Tongue (tissue), 2 donors: ENCODE results near the gene TBCB. TPM values are rescaled to one million over a fixed set of nuclear protein-coding genes. Genes with fewer than 3 reads are reported as not detected.
A peak's percentile ranks its signal among the peaks of the same experiment; 100 is the strongest.

Source experiments
- DNase-seq: peaks from one replicate; pipeline ENCODE4 v3.0.0-alpha.2; 2015
- total RNA-seq: library from RNA; depleted of rRNA; stranded (reverse); fragments of >200 nt; gene quantifications from one replicate; pipeline ENCODE4 v1.2.3, GENCODE V29; 2014

Gene TBCB
- total RNA-seq, 1 donor from 2014 or later = 139 TPM

DNA sequence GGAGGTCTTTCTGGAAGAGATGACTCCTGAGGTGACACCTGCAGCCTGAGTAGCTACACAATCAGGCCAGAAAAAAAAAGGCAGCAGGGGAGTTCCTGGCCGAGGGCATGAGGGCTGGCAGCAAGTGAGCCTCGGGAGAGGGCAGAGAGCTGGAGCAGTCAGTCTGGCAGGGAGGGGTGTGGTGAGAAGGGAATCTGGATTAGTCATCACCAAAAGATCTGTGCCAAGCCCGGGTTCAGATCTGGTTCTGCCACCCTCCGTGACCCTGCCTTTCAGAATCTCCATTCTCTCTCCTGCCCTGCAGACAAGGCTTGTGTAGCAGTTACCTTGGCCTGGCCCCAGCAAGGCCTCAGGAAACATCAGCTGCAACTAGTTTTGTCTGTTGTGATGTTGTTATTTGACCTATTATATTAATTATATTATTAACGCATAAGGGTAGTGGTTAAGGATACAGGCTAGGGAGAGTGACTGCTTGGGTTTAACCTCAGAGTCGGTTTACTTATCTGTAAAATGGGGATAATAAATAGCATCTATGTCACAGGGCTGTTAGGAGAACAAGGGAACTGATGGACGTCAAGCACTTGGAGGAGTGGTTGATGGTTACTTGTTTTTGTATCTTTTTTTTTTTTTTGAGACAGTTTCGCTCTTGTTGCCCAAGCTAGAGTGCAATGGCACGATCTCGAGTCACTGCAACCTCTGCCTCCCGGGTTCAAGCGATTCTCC, 21.9 kb downstream of the TBCB start:
- DNase-seq = peak; percentile 42

DNA sequence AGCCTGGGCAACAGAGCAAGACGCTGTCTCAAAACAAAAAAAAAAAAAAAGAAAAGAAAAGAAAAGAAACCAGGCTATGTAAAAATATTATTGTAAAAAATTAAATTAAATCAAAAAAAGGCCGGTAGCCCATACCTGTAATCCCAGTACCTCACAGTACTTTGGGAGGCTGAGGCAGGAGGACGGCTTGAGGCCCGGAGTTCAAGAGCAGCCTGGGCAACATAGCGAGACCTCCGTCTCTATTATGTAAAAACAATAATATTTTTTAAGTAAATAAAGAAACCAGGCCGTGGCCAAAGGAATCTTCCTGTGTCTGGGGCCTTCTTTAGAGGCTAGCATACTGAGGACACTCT, 23.8 kb downstream of the TBCB start:
- no peak for DNase-seq

DNA sequence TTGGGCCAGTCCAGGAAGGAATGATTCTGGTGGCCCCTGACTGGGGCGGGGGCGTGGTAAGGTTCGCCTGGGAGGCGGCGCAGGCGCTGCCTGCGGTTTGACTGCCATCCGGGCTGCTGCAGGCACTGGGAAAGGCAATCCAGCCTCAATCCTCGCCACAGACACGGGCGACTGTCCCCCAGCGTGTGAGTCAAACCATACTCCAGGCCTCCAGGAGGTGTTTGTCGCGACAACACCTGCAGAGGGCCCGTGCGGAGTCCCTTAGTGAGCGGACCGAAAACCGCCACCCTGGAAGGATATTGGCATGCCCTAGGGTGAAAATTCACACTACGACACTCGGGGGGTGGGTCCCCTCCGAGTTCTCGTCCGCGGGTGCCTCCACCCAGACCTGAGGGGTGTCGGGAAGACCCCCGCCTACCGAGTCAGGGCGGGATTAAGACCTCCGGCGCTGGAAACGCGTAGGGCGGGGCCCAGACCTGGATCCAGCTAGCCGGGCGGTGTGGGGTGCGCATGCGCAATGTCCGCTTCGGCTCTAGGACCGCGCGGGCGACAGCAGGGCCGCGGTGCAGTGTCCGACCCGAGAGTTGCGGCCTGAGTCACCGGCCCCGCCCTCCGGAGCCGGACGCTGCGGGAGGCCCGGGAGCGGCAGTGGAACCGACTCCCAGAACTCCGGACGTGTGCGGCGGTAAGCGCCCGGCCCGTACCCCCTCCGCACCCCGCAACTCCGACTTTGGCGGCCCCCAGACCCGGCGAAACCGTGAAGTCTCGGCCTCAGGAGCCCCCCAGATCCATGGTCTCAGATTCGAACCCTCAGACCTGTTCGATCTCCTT, 24.4 kb downstream of the TBCB start, which contains the start of gene CAPNS1:
CAPNS1 (plus strand) TSS at position 594 of the 831 bp plus-strand sequence. CDS start 946 bp downstream, outside the sequence.
- peak; percentile 99 for DNase-seq

DNA sequence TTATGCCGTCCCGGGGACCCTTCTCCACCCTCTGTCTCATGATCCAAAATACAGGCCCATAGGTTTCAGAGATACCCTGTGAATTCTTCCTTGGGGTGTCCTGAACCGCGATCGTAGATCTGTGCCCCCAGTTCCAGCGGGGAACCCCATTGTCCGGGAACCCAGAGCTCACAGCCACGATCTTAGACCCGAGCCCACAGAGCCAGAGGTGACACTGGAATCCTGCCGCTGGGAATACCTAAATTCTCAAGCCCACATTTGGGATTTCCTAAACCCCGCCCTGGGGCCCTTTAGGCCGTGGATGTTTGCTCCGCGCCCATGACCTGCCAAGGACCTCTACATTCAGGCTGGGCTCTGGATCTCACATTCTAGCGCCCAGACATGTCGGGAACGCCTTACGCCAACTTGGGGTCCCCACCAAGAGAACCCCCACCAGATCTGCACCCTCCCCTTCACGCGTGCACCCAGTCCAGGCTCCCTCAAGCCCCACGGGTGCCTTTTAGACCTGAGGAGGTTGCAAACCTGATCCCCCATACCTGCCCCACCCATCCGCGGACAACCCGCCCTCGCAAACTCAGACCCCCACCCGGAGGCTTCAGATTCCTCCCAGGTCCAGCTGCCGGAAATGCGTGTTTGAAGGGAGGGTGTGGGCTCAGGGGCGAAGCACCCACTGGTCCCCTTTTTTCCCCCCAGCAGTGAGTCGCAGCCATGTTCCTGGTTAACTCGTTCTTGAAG, 25.2 kb downstream of the TBCB start:
- peak; percentile 85 for DNase-seq

DNA sequence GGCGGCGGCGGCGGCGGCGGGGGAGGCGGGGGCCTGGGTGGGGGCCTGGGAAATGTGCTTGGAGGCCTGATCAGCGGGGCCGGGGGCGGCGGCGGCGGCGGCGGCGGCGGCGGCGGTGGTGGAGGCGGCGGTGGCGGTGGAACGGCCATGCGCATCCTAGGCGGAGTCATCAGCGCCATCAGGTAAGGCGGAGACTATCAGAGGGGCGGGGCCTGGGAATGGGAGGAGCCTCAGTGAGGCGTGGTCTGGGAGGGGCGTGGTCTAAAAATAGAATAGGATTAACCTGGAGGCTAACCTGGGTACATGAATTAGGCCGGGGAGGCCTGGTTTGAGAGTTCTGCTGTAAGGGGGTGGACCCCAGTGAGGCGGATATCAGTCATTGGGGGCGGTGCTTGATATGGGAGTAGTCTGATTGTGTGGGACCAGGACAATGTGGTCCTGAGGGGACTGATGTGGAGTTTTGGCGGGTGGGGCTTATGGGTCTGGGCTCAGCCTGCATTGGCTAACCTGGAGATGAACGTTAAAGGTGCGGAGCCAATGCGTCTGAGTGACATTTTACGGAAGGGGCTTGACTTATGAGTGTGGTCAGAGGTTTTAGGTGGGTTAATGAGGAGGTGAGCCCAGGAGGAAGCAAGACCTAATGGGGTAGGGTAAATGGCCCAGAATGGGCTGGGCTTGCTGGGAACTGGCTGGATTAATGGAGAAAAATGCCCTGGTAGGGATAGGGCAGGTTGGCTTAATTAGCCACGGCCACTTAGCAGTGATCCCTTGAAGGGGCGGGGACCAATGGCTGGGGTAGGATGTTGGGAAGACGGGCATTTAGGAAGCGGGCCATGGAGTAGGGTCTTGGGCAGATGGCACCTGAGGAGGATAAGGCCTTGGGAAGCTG, 26.0 kb downstream of the TBCB start:
- DNase-seq = peak; percentile 89

DNA sequence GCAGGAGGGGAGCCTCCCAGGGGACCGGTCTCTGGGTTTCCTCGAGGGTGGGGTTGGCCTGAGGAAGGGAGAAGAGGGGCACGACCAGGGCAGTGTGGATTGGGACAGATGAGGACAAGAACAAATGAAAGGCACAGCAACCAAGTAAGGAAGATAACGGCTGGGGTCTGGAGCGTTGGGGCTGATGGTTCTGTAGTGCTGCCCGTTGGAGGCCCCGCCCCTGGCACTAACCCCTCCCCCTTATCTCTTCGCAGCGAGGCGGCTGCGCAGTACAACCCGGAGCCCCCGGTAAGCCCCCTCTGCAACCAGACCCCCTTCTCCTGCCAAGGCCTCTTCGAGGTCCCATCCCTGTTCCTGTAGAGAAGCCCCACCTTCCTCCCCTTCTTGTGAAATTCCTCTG, 26.8 kb downstream of the TBCB start:
- DNase-seq = no peak

DNA sequence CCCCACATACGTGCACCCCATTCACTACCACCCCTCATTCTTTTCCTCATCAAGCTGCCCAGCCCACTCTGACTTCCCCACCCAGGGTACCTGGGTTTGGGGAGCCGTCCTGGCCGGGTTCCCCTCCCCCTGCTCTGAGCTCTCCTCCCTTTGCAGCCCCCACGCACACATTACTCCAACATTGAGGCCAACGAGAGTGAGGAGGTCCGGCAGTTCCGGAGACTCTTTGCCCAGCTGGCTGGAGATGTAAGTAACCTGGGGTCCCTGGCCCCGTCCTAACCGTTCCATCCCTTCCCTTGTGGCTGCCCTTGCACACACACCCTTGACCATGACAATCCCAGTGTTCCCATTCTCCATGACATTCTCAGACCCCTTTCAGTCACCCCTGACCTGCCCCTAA, 27.2 kb downstream of the TBCB start:
- no peak for DNase-seq

DNA sequence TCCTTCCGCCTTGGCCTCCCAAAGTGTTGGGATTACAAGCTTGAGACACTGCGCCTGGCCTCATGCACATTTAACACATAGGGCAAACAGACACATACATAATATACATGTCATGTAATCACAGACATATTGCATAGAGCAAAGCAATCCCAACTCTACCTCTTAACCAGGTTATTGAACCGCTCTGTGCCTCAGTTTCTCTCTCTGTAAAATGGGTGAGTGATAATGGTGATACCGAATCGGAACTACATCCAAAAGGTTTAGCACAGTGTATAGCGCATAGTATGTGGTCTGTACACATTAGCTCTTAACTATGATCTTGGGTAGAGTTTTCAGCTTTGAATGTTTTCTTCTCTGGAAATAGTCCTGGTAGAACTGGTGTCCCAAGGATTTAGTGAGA, 29.4 kb downstream of the TBCB start:
- no peak for DNase-seq

DNA sequence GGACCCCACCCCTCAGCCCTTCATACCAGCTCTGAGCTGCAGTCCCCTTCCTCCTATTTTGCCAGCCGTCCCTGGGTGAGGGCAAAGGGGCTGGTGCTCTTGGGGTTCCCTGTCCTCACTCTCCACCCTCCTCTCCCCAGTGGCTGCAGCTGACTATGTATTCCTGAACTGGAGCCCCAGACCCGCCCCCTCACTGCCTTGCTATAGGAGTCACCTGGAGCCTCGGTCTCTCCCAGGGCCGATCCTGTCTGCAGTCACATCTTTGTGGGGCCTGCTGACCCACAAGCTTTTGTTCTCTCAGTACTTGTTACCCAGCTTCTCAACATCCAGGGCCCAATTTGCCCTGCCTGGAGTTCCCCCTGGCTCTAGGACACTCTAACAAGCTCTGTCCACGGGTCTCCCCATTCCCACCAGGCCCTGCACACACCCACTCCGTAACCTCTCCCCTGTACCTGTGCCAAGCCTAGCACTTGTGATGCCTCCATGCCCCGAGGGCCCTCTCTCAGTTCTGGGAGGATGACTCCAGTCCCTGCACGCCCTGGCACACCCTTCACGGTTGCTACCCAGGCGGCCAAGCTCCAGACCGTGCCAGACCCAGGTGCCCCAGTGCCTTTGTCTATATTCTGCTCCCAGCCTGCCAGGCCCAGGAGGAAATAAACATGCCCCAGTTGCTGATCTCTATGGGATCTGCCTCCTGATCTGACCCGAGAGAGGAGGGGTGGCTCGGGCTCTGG, 34.6 kb downstream of the TBCB start:
- peak; percentile 28 for DNase-seq

DNA sequence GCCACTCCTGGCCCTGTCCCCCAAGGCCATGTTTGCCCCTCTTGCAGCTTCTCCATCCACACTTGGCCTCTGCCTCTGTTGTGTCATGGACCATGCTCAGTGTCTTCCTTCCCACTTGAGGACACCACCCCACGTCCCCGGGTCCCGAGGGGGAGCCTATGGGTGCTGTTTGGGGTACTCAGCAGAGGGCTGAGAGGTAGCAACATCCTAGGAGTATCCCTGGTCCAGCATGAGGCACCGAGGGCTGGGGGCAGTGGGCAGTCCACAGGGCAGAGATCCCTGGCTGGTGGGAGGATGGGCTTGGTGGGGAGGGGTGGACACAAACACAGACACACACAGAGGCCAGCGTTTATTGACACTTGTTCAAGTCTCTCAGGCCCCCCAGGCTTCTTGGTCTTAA, 35.3 kb downstream of the TBCB start:
- DNase-seq = no peak

DNA sequence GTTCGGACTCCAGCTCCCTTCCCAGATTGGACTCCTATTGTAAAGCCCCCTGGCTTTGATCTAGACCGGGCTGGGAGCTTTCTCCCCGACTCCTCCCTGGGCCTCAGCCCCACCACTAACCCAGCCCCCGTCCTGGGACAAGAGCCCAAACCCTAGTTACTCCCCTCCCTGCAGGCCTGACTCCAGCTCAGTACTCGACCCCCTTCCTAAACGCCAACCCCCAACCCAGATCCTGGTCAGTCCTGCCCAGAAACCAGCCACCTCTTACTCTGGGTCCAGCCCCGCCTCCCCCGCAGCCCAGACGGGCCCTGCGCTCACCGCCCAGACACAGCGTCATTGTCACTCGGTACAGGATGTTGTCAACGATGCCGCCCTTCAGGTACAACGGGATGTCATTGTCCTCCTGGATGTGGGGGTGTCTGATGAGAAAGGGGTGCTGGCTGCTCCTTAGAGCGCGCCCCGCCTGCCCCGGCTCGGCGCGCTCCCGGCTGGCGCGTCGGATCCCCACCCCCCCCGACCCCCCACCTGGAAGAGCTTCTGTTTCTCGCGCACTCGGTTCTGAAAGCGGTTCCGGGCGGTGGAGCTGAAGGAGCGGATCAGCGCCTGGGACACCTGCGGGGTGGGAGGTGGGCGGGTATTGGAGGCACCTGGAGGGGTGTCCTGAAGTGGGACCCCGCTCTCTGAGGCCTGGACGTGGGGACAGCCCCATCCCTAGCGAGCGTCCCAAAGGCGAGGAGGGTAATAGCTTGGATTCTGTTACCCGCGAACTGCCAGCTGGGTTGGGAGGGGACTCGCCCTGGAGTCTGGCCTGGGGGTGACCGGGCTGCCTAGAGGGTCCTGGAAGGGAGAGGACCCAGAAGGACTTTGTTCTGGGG, 36.1 kb downstream of the TBCB start:
- peak; percentile 78 for DNase-seq

DNA sequence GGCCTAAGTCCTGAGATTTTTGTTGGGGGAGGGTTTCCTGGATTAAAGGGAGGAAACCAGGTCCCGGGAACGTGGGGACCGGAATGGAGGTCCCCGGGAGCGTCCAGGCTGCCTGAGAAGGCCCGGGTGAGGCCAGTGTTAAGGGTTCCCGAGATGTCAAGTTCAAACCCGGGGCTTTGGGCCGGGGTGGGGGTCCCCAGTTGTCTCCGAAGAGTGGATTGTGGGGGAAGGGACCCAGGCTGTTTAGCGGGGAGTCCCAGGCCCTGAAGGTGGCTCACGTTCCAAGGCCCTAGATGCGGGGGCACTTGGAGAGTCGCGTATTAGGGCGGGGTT, 36.7 kb downstream of the TBCB start:
- no peak for DNase-seq

DNA sequence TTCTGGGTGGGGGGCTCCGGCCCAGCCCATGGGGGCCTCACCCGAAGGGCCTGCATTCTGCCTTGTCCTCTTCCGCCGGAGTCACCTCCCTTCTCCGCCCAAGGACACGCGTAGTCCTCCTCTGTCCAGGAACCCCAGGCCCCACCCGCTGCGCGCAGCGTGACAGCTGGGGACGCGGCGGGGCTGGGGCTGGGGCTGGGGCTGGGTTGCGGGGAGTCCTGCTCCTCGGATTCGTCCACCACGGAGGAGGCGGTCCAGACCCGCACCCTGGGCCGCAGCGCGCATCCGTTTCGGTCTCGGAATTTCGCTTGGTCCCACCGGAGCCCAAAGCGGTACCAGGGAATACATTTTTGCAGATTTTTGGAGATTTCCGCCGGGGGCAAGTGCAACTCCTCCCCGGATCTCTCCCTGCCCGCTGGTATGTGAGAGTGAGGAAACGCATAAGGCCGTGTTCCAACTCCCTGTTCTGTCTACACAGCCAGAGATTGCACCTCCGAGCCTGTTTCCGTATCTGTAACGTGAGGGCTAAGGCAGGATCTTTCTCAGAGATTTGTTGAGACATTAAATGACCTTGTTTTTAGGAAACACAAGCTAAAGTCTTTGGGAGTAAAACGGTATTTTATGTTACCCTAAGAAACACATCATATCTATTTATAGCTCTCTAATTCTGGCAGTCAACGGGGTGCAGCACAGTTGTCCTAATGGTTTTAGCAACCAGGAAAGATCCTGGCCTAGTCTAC, 37.3 kb downstream of the TBCB start, which contains the start of gene COX7A1:
COX7A1 (minus strand) TSS at position 96 of the 740 bp plus-strand sequence; CDS start at position 56, 40 bp downstream.
- DNase-seq = peak; percentile 91

DNA sequence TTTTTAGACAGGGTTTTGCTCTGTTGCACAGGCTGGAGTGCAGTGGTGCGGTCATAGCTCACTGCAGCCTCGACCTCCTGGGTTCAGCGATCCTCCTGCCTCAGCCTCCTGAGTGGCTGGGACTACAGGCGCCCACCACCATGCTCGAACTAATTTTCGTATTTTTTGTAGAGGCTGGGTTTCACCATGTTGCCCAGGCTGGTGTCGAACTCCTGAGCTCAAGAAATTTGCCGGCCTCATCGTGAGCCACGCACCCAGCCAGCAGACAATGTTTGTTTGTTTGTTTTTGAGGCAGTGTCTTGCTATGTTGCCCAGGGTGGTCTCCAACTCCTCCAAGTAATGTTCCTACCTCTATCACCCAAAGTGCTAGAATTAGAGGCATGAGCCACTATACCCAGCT, 37.9 kb downstream of the TBCB start:
- DNase-seq = no peak

DNA sequence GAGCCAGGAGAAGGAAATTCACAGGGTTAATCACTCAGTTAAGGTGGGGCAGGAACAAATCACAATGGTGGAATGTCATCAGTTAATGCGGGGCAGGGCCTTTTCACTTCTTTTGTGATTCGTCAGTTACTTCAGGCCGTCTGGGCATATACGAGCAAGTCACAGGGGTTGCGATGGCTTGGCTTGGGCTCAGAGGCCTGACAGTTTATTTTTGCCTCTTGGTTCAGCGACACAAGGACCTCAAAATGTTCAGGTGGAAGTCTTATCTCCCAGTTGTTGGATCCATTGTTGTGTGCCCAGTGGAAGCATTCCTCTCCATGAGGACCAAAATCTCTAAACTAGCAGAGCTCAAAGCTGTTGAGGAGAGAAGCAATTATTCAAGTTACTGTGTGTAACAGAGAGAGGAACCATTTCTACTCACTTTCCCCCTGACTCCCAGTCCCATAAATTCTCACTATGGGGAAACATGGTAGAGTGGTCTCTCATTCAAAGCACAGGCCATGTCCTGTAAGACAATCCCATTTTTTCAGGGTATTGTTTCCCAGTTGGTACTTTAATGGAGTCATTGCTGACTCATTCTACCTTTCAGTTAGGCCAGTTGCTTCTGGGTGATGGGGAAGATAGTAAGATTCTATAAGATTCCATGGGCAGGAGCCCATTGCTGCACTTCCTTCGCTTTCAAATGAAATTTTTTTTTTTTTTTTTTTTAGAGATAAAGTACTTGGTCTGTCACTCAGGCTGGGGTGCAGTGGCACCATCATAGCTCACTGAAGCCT, 45.7 kb downstream of the TBCB start:
- no peak for DNase-seq

DNA sequence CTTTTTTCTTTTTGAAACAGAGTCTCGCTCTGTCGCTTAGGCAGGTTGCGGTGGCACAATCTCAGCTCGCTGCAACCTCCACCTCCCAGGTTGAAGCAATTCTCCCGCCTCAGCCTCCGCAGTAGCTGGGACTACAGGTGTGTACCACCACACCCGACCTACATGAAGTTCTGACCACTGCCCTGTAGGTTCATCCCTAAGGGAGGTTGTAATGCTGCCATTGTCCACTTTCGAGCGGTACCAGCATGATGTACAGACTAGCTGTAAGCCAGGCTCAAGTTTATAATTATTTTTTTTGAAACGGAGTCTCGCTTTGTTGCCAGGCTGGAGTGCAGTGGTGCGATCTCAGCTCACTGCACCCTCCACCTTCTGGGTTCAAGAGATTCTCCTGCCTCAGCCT, 48.5 kb downstream of the TBCB start:
- DNase-seq = no peak

DNA sequence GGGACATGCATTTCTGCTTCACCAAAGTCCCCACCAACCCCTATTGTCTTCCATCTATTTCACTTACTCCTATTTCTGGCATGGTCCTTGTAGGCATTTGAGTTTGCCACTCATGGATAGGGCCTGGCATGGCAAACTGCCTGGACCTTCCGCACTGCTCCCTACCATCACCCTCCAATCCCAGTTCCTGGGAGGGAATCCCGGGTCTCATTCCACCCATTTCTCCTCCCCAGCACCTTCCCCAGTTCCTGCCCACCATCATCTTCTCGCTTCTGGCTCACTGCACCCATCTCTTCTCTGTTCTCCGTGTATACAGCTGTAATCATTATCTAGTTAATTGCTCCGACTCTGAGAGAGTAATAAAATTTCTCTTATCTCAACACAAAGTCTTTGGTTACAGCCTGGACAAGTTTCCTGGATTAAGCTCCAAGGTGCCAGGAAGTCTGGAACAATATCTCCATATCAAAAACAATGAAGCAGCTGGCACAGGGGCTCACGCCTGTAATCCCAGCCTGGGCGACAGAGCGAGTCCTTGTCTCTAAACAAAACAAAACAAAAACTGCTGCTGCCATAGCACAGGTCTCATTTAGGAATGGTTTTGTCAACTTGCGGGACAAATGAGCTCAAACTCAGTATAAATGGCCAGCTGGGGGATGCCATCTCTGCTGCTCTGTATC, 54.0 kb downstream of the TBCB start:
- DNase-seq = peak; percentile 82

DNA sequence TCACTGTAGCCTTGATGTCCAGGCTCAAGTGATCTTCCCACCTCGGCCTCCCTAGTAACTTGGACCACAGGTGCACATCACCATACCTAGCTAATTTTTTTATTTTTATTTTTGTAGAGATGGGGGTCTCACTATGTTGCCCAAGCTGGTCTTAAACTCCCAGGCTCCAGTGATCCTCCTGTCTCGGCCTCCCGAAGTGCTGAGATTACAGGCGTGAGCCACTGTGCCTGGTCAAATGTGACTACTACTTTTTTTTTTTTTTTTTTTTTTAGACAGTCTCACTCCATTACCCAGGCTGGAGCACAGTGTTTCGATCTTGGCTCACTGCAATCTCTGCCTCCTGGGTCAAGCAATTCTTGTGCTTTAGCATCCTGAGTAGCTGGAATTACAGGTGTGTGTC, 57.6 kb downstream of the TBCB start:
- no peak for DNase-seq
